A549 (cell line): Measurements from ENCODE around the gene CDH4.

ENCODE experiments used
- CBX2 ChIP-seq: fragments of 200-600 bp; sonication (generic); IDR thresholded peaks from 2 replicates; pipeline ENCODE4 v1.6.1; 2016; ENCODE audit warnings: low read depth, mild to moderate bottlenecking, borderline replicate concordance
- EHMT2 ChIP-seq: fragments of 200-600 bp; sonication (generic); IDR thresholded peaks from 2 replicates; pipeline ENCODE4 v1.6.1; 2016; ENCODE audit warnings: antibody characterized with exemption, low read depth, mild to moderate bottlenecking, moderate library complexity
- EP300 ChIP-seq, 2 experiments: fragments of >200 bp; sonication (Bioruptor Twin); formaldehyde crosslinking; IDR thresholded peaks; 2 replicates in 1 of 2; 3 replicates in 1 of 2; pipeline ENCODE4 v1.6.1; 2016 to 2017
- FOXS1 ChIP-seq: fragments of 250-450 bp; sonication (Bioruptor Pico); IDR thresholded peaks from 2 replicates; pipeline ENCODE4 v1.5.0; 2020; ENCODE audit warnings: mild to moderate bottlenecking, moderate library complexity
- MAFK ChIP-seq: fragments of 450-650 bp; IDR thresholded peaks from 2 replicates; pipeline ENCODE4 v1.6.1; 2014; ENCODE audit not compliant: partially characterized antibody
- POLR2A ChIP-seq: IDR thresholded peaks from 2 replicates; pipeline ENCODE4 v1.6.1; 2012; ENCODE audit warnings: mild to moderate bottlenecking, low read length
- POLR2AphosphoS2 ChIP-seq: conservative IDR thresholded peaks from 2 replicates; pipeline ENCODE4 v1.6.1; 2012; ENCODE audit warnings: low read length, improper control_type of control experiment, inconsistent platforms
- RFX5 ChIP-seq: fragments of 450-650 bp; IDR thresholded peaks from 2 replicates; pipeline ENCODE4 v1.7.1; 2014; ENCODE audit warnings: antibody characterized with exemption, mild to moderate bottlenecking, moderate library complexity
- SMC3 ChIP-seq: fragments of >200 bp; sonication (Bioruptor Twin); formaldehyde crosslinking; IDR thresholded peaks from 3 replicates; pipeline ENCODE4 v1.6.1; 2018; ENCODE audit warnings: inconsistent platforms
- TF ChIP-seq, protein P1 (sequence below): fragments of >200 bp; sonication (Bioruptor Twin); formaldehyde crosslinking; IDR thresholded peaks from 3 replicates; pipeline ENCODE4 v1.5.1; 2016

DNA sequence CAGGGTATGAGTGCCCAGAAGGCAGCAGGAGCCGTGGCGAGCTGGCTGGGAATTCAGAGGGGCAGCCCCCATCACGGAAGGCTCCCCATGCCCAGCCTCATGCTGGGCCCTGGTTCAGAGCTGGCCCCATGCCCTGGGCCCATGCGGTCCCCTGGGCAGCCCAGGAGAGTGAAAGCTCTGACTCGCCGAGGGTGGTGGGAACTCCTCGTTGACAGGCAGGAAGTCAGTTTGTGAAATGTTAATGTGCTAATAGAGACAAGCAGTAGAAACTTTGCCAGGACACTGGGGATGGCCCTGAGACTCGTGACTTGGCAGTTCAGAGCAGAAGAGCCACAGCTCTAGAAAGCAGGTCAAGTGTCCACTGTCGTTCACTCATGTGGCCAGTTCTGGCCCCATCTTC, 460.6 kb downstream of the CDH4 start:
- no peak for TF ChIP-seq EHMT2
- no peak for TF ChIP-seq POLR2A
- TF ChIP-seq EP300 (IDR thresholded peaks at IDR 0.05): no peak
- TF ChIP-seq, protein P1, sequence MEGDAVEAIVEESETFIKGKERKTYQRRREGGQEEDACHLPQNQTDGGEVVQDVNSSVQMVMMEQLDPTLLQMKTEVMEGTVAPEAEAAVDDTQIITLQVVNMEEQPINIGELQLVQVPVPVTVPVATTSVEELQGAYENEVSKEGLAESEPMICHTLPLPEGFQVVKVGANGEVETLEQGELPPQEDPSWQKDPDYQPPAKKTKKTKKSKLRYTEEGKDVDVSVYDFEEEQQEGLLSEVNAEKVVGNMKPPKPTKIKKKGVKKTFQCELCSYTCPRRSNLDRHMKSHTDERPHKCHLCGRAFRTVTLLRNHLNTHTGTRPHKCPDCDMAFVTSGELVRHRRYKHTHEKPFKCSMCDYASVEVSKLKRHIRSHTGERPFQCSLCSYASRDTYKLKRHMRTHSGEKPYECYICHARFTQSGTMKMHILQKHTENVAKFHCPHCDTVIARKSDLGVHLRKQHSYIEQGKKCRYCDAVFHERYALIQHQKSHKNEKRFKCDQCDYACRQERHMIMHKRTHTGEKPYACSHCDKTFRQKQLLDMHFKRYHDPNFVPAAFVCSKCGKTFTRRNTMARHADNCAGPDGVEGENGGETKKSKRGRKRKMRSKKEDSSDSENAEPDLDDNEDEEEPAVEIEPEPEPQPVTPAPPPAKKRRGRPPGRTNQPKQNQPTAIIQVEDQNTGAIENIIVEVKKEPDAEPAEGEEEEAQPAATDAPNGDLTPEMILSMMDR: no peak
- no peak for TF ChIP-seq SMC3
- no peak for TF ChIP-seq POLR2AphosphoS2
- no peak for TF ChIP-seq CBX2
- TF ChIP-seq FOXS1: no peak
- no peak for TF ChIP-seq RFX5
- no peak for TF ChIP-seq MAFK
